Erythroblast (primary cell): ENCODE results near the gene EXOSC6.
"Not testable (repeated sequence)": the region's sequence is repeated elsewhere in the genome, so short reads cannot be mapped to it uniquely, and the experiment has no call there.

ENCODE experiments used
- GATA1 ChIP-seq: IDR thresholded peaks from 2 replicates; pipeline ENCODE4 v1.6.1; 2011; ENCODE audit warnings: low read depth, mild to moderate bottlenecking, control low read depth, low read length, moderate library complexity
- POLR2A ChIP-seq: IDR thresholded peaks from 2 replicates; pipeline ENCODE4 v1.6.1; 2011; ENCODE audit warnings: mild to moderate bottlenecking, low read length

DNA sequence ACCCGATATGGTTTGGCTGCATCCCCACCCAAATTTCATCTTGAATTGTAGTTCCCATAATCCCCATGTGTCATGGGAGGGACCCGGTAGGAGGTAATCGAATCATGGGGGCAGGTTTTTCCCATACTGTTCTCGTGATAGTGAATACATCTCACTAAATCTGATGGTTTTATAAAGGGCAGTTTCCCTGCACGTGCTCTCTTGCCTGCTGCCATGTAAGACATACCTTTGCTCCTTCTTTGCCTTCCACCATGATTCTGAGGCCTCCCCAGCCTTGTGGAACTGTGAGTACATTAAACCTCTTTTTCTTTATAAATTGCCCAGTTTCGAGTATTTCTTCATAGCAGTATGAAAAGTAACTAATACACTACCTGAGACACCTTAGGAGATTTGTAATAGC lies 45.4 kb downstream of the EXOSC6 start:
- not testable (repeated sequence) for TF ChIP-seq POLR2A, GATA1
